HT1080 (cell line): ENCODE measurements around the gene TSPAN33. TPM values are rescaled to one million over a fixed set of nuclear protein-coding genes. Genes with fewer than 3 reads are reported as not detected.
"Not testable (repeated sequence)": the region's sequence is repeated elsewhere in the genome, so short reads cannot be mapped to it uniquely, and the experiment has no call there.

Experiments used
- DNase-seq: peaks from one replicate; pipeline ENCODE4 v3.0.0-alpha.2; 2015; ENCODE audit warnings: low read depth
- small RNA-seq: library from RNA; depleted of rRNA; stranded (forward); fragments of <200 nt; gene quantifications from one replicate; pipeline ENCODE3, GENCODE V24; 2014
- total RNA-seq: library from RNA; depleted of rRNA; stranded (reverse); fragments of >200 nt; shearing (Covaris generic); gene quantifications from 2 replicates; pipeline ENCODE4 v1.2.3, GENCODE V29; 2014; rRNA removed

The TSPAN33 gene
- total RNA-seq, 1 experiment from 2014 or later: 0.08 TPM

DNA sequence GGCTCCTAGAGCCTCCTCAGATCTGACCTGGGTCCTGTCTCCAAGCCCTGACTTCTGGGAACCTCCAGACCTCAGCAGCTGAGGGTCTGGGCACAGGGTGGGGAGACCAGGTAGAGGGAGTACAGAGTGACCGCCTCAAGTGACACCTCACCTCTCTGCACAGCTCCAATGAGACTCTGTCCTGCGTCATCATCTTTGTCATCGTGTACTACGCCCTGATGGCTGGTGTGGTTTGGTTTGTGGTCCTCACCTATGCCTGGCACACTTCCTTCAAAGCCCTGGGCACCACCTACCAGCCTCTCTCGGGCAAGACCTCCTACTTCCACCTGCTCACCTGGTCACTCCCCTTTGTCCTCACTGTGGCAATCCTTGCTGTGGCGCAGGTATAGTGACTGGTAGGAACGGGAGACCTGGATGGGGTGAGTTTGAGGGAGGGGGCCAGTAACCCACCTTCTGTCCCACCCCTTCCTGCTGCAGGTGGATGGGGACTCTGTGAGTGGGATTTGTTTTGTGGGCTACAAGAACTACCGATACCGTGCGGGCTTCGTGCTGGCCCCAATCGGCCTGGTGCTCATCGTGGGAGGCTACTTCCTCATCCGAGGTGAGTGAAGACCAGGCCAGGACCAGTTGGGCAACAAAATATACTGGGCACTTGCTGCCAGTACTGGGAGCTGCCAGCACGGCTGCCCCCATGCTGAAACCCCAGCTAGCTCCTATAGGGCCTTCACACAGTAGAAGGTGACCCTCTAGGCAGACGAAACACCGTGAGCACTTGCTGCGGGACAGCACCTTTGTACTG, 61.7 kb downstream of the TSPAN33 start:
- DNase-seq: no peak

DNA sequence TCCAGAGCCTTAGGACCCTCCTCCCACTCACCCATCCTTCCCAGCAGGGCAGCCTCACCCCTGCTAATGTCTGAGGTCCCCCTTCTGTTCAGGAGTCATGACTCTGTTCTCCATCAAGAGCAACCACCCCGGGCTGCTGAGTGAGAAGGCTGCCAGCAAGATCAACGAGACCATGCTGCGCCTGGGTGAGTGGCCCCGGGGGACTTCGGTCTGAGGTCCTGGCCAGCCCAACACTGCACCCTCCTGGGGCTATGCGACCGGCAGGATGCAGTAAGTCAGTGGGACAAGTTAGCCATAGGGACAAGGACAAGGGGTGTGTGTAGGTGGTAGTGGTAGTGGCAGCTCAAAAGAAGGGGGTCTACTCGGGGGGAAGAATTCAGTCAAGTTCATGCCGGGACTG, 64.2 kb downstream of the TSPAN33 start:
- DNase-seq: no peak

GRCh38 chr7:129209067-129209926, 64.8 kb downstream of the TSPAN33 start:
- DNase-seq: no peak

GRCh38 chr7:129210256-129210988, 65.9 kb downstream of the TSPAN33 start:
- DNase-seq: peak; percentile 44

GRCh38 chr7:129210989-129211312, 66.4 kb downstream of the TSPAN33 start:
- DNase-seq: no peak

- no peak for DNase-seq
These were observed 67.6 kb downstream of the TSPAN33 start for GRCh38 chr7:129212126-129212525.

DNA sequence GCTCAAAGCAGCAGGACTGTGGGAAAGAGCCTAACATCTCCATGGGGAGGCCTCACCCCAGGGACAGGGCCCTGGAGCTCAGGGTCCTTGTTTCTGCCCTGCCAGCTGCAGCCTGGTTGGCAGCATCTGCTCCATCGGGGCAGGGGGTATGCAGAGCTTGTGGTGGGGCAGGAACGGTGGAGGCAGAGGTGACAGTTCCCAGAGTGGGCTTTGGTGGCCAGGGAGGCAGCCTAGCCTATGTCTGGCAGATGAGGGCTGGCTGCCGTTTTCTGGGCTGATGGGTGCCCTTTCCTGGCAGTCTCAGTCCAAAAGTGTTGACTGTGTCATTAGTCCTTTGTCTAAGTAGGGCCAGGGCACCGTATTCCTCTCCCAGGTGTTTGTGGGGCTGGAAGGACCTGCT, 68.1 kb downstream of the TSPAN33 start:
- DNase-seq: no peak

GRCh38 chr7:129213828-129214227, 69.3 kb downstream of the TSPAN33 start:
- DNase-seq: peak; percentile 11

GRCh38 chr7:129215691-129216090, 71.2 kb downstream of the TSPAN33 start:
- not testable (repeated sequence) for DNase-seq

GRCh38 chr7:129216101-129216715, 71.7 kb downstream of the TSPAN33 start:
- not testable (repeated sequence) for DNase-seq

DNA sequence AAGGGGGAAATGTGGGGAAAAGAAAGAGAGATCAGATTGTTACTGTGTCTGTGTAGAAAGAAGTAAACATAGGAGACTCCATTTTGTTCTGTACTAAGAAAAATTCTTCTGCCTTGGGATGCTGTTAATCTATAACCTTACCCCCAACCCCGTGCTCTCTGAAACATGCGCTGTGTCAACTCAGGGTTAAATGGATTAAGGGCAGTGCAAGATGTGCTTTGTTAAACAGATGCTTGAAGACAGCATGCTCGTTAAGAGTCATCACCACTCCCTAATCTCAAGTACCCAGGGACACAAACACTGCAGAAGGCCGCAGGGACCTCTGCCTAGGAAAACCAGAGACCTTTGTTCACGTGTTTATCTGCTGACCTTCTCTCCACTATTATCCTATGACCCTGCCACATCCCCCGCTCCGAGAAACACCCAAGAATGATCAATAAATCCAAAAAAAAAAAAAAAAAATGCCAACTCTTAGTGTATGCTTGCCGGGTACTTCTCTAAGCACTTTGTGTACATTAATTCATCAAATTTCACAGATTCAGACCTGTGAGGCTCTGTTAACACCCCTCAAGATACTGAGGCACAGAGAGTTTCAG, 72.4 kb downstream of the TSPAN33 start:
- not testable (repeated sequence) for DNase-seq

GRCh38 chr7:129218514-129219062, 74.1 kb downstream of the TSPAN33 start:
- peak; percentile 73 for DNase-seq

GRCh38 chr7:129219166-129219565, 74.7 kb downstream of the TSPAN33 start:
- DNase-seq: not testable (repeated sequence)

Small RNA genes lying within 50 kb of the gene (small RNA-seq; reads per million reads assigned to genes)
- gene RNY1P11: not detected

Other genes starting within 250 kb of the TSPAN33 start
- 0.35 and 1.4 TPM in 2 replicates for gene KCP, start 234.0 kb upstream of the TSPAN33 start, total RNA-seq
- gene IRF5, start 206.8 kb upstream of the TSPAN33 start, total RNA-seq: 2.3 and 2.6 TPM in 2 replicates
- gene TNPO3, start 89.6 kb upstream of the TSPAN33 start, total RNA-seq: 50.4 and 63.4 TPM in 2 replicates
- 15.8 and 16.1 TPM in 2 replicates for gene SMO, start 43.9 kb downstream of the TSPAN33 start, total RNA-seq
- 2.9 and 4.2 TPM in 2 replicates for gene AHCYL2, start 80.3 kb downstream of the TSPAN33 start, total RNA-seq